ENCODE results near the gene ABCC9.
"Not testable (repeated sequence)": the region's sequence is repeated elsewhere in the genome, so short reads cannot be mapped to it uniquely, and the experiment has no call there.

ABCC9 gene

GRCh38 chr12:21813751-21814150, 127.5 kb downstream of the ABCC9 start:
- no peak for DNase-seq

- DNase-seq: no peak
These were observed 128.1 kb downstream of the ABCC9 start for GRCh38 chr12:21813125-21813524.

GRCh38 chr12:21812340-21812739, 128.9 kb downstream of the ABCC9 start:
- not testable (repeated sequence) for DNase-seq

GRCh38 chr12:21809100-21809499, 132.1 kb downstream of the ABCC9 start:
- no peak for DNase-seq

GRCh38 chr12:21806255-21806654, 135.0 kb downstream of the ABCC9 start:
- DNase-seq: no peak

GRCh38 chr12:21801522-21802288, 139.5 kb downstream of the ABCC9 start:
- no peak for DNase-seq

- no peak for DNase-seq
These were observed 141.2 kb downstream of the ABCC9 start for GRCh38 chr12:21800011-21800410.

- DNase-seq: no peak
These were observed 143.7 kb downstream of the ABCC9 start for GRCh38 chr12:21797539-21797938.

- no peak for DNase-seq
These were observed 145.4 kb downstream of the ABCC9 start for GRCh38 chr12:21795648-21796328.

- not testable (repeated sequence) for DNase-seq
These were observed 146.2 kb downstream of the ABCC9 start for GRCh38 chr12:21794807-21795595.

- not testable (repeated sequence) for DNase-seq
These were observed 151.5 kb downstream of the ABCC9 start for GRCh38 chr12:21789687-21790086.

- no peak for DNase-seq
These were observed 152.9 kb downstream of the ABCC9 start for GRCh38 chr12:21788089-21788983.

- no peak for DNase-seq
These were observed 155.1 kb downstream of the ABCC9 start for GRCh38 chr12:21786041-21786531.

- not testable (repeated sequence) for DNase-seq
These were observed 158.5 kb downstream of the ABCC9 start for GRCh38 chr12:21782723-21783122.

GRCh38 chr12:21780786-21781185, 160.4 kb downstream of the ABCC9 start:
- no peak for DNase-seq

- DNase-seq: no peak
These were observed 165.1 kb downstream of the ABCC9 start for GRCh38 chr12:21776175-21776574.

GRCh38 chr12:21775133-21775820, 165.9 kb downstream of the ABCC9 start:
- no peak for DNase-seq

- peak; percentile 22 for DNase-seq
These were observed 166.7 kb downstream of the ABCC9 start, which contains the start of gene KCNJ8 for GRCh38 chr12:21774358-21775132. Gene KCNJ8, minus strand, starts transcription at chr12:21774706. Its CDS starts 1,090 bp downstream, at chr12:21773616.

GRCh38 chr12:21773806-21774205, 167.4 kb downstream of the ABCC9 start:
- DNase-seq: no peak

GRCh38 chr12:21773263-21773741, 167.9 kb downstream of the ABCC9 start:
- peak; percentile 20 for DNase-seq

- no peak for DNase-seq
These were observed 169.9 kb downstream of the ABCC9 start for GRCh38 chr12:21771311-21771710.
